GM13976 (cell line): ENCODE data around the gene JPT2.

Experiments used
- DNase-seq: peaks from one replicate; pipeline ENCODE4 v3.0.0; 2012; ENCODE audit warnings: low spot score
- CTCF ChIP-seq: IDR thresholded peaks from 2 replicates; pipeline ENCODE4 v1.5.1; 2012; ENCODE audit warnings: borderline replicate concordance, mild to moderate bottlenecking; ENCODE audit not compliant: insufficient read depth; ENCODE audit errors: extremely low read depth, missing control alignments, control extremely low read depth
- in situ Hi-C: fragments of 300-500 bp; cut with MboI; formaldehyde crosslinking; loops from one replicate; pipeline ENCODE4 v1.12.0; 2022; ENCODE audit warnings: low sequenced_read_pairs, mixed read lengths, inconsistent platforms; ENCODE audit not compliant: unreplicated experiment

The JPT2 gene, protein sequence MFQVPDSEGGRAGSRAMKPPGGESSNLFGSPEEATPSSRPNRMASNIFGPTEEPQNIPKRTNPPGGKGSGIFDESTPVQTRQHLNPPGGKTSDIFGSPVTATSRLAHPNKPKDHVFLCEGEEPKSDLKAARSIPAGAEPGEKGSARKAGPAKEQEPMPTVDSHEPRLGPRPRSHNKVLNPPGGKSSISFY

DNA sequence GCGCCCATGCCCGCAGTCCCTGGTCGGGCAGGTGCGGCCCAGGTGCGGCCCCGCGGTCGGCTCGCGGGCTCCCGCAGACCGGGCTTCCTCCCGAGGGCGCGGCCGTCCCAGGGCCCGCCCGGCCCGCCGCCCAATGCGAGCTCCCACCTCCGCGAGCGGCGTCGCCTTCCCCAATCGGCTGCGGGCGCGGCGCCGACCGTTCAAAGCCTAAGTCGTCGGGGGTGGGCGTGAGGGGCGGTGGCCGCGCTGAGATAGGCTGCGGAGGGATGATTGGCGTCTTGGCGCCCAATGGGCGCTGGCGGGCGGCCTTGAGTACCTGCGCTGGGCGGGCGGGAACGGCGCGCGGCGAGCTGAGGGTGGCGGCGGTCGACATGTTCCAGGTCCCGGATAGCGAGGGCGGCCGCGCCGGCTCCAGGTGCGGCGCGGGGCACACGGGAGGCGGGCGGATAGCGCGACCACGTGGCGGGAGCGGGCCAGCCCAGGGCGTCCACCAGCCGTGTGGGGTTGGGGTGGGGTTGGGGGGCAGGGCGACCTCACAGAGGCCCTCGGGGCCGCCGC is at the start of gene JPT2:
TSS of gene JPT2 (plus strand) at position 338 of the 558 bp plus-strand sequence. CDS start at position 372, 34 bp downstream.
- no peak for TF ChIP-seq CTCF
- in situ Hi-C loops, result no loop called here
- peak; percentile 100 for DNase-seq

- DNase-seq, result no peak
- in situ Hi-C loops, result no loop called here
- TF ChIP-seq CTCF, result no peak
Observed at GRCh38 chr16:1630450-1631213, 47.4 kb upstream of the JPT2 start.

GRCh38 chr16:1631230-1631629 is 46.8 kb upstream of the JPT2 start:
- DNase-seq, result no peak
- in situ Hi-C loops, result no loop called here
- no peak for TF ChIP-seq CTCF

DNA sequence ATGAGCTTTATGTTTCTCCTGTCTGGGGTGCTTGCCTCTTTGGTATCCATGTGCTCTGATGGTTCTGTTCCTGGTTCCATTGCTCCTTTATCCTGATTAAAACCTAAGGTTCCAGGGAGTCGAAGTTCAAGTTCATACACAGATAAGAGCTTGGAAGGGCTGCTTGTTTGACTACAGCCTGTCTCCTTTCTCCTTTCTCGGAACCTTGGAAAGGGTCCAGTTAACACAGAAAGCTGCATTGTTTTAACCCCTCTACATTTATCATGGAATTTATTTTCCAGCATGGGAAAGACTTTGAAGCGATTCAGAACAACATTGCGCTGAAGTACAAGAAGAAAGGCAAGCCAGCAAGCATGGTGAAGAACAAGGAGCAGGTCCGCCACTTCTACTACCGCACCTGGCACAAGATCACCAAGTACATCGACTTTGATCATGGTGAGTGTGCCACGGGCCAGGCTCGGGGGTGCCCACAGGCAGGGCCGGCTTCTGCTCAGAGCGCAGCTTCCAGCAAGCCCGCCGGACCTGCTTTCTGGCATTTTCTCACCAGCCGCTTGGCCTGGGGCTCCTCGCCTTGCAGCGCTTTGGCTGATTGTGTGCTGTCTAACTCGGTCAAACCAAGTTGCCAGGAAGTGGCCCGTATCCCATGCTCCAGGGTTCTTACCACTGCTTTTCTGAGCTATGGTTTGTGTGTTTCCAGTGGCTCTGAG is 46.0 kb upstream of the JPT2 start:
- in situ Hi-C loops, result no loop called here

GRCh38 chr16:1632638-1632970 is 45.5 kb upstream of the JPT2 start:
- DNase-seq, result no peak
- TF ChIP-seq CTCF, result no peak
- in situ Hi-C loops, result no loop called here

More for the DNA sequence above, 46.0 kb upstream of the JPT2 start:
- no peak for DNase-seq
- TF ChIP-seq CTCF, result no peak

- DNase-seq, result no peak
- in situ Hi-C loops, result no loop called here
- no peak for TF ChIP-seq CTCF
Observed at GRCh38 chr16:1633310-1633709, 44.8 kb upstream of the JPT2 start.
